Measurements from ENCODE around the gene ARX.

The ARX gene

GRCh38 chrX:25010784-25011588, 4.8 kb downstream of the ARX start:
- no peak for TF ChIP-seq Cebpa-rat (IDR thresholded peaks at IDR 0.05)
- no peak overlapping the region for H3K9ac ChIP-seq
- peaks cover 15% of the 10 kb centered on the region for H3K4me1 ChIP-seq
- H3K36me3 ChIP-seq = no peaks in the 10 kb centered on the region
- peaks cover 7% of the 10 kb centered on the region for H3K9me3 ChIP-seq
- peaks cover 100% of the 10 kb centered on the region for H3K27me3 ChIP-seq
- no peak overlapping the region for H3K4me2 ChIP-seq
- H4K20me1 ChIP-seq = peaks cover 99% of the 10 kb centered on the region
- H3K4me3 ChIP-seq = no peak overlapping the region
- H3K27ac ChIP-seq = no peak overlapping the region

- Histone ChIP-seq H3K27me3 (peaks cover 100% of the 10 kb centered on the region), H3K4me3 (no peak overlapping the region), H3K9ac (no peak overlapping the region), H3K27ac (no peak overlapping the region), H3K36me3 (no peaks in the 10 kb centered on the region), H3K4me2 (no peak overlapping the region), H3K9me3 (no peaks in the 10 kb centered on the region; the same call in 1 of the 2 replicates), H4K20me1 (peaks cover 100% of the 10 kb centered on the region), H3K4me1 (peaks cover 15% of the 10 kb centered on the region)
- TF ChIP-seq Cebpa-rat (IDR thresholded peaks at IDR 0.05) = no peak
Observed at GRCh38 chrX:25009407-25009806, 6.4 kb downstream of the ARX start.

- no peak for TF ChIP-seq Cebpa-rat (IDR thresholded peaks at IDR 0.05)
- peaks cover 100% of the 10 kb centered on the region for H3K27me3 ChIP-seq
- no peak overlapping the region for H3K9ac ChIP-seq
- peaks cover 8% of the 10 kb centered on the region for H3K4me1 ChIP-seq
- H3K27ac ChIP-seq = no peak overlapping the region
- H4K20me1 ChIP-seq = peaks cover 100% of the 10 kb centered on the region
- no peak overlapping the region for H3K4me2 ChIP-seq
- H3K9me3 ChIP-seq = peaks cover 4% of the 10 kb centered on the region; the same call in 1 of the 2 replicates
- H3K4me3 ChIP-seq = no peak overlapping the region
- H3K36me3 ChIP-seq = no peaks in the 10 kb centered on the region
Observed at GRCh38 chrX:25007059-25008053, 8.4 kb downstream of the ARX start.

- Histone ChIP-seq H3K36me3 (no peaks in the 10 kb centered on the region), H4K20me1 (peaks cover 100% of the 10 kb centered on the region), H3K4me1 (peaks cover under 1% of the 10 kb centered on the region; the same call in 1 of the 2 replicates), H3K9me3 (peaks cover 6% of the 10 kb centered on the region; the same call in 1 of the 2 replicates), H3K27me3 (peaks cover 100% of the 10 kb centered on the region), H3K27ac (no peak overlapping the region), H3K4me3 (no peak overlapping the region), H3K9ac (no peak overlapping the region), H3K4me2 (no peak overlapping the region)
- no peak for TF ChIP-seq Cebpa-rat (IDR thresholded peaks at IDR 0.05)
Observed at GRCh38 chrX:25006586-25007058, 9.1 kb downstream of the ARX start.

GRCh38 chrX:25005382-25006185, 10.2 kb downstream of the ARX start:
- no peaks in the 10 kb centered on the region for H3K36me3 ChIP-seq
- no peaks in the 10 kb centered on the region for H3K4me1 ChIP-seq
- no peak for TF ChIP-seq Cebpa-rat (IDR thresholded peaks at IDR 0.05)
- H3K9me3 ChIP-seq = peaks cover 6% of the 10 kb centered on the region; the same call in 1 of the 2 replicates
- H4K20me1 ChIP-seq = peaks cover 100% of the 10 kb centered on the region
- no peak overlapping the region for H3K9ac ChIP-seq
- H3K4me2 ChIP-seq = no peak overlapping the region
- H3K27ac ChIP-seq = no peak overlapping the region
- peaks cover 100% of the 10 kb centered on the region for H3K27me3 ChIP-seq
- H3K4me3 ChIP-seq = no peak overlapping the region

GRCh38 chrX:25005034-25005381, 10.8 kb downstream of the ARX start:
- Histone ChIP-seq H3K27me3 (peaks cover 99% of the 10 kb centered on the region), H3K36me3 (no peaks in the 10 kb centered on the region), H3K4me3 (no peak overlapping the region), H3K9me3 (peaks cover 6% of the 10 kb centered on the region; the same call in 1 of the 2 replicates), H3K4me2 (no peak overlapping the region), H4K20me1 (peaks cover 96% of the 10 kb centered on the region), H3K4me1 (no peaks in the 10 kb centered on the region), H3K27ac (no peak overlapping the region), H3K9ac (no peak overlapping the region)
- no peak for TF ChIP-seq Cebpa-rat (IDR thresholded peaks at IDR 0.05)

GRCh38 chrX:25004485-25005032, 11.2 kb downstream of the ARX start:
- Histone ChIP-seq H3K27me3 (peaks cover 99% of the 10 kb centered on the region), H3K9me3 (peaks cover 6% of the 10 kb centered on the region; the same call in 1 of the 2 replicates), H3K4me3 (no peak overlapping the region), H4K20me1 (peaks cover 95% of the 10 kb centered on the region), H3K27ac (no peak overlapping the region), H3K4me1 (no peaks in the 10 kb centered on the region), H3K36me3 (no peaks in the 10 kb centered on the region), H3K4me2 (no peak overlapping the region), H3K9ac (no peak overlapping the region)
- no peak for TF ChIP-seq Cebpa-rat (IDR thresholded peaks at IDR 0.05)

GRCh38 chrX:25004040-25004439, 11.7 kb downstream of the ARX start:
- peaks cover 99% of the 10 kb centered on the region for H3K27me3 ChIP-seq
- H3K27ac ChIP-seq = no peak overlapping the region
- H3K4me3 ChIP-seq = no peak overlapping the region
- no peak for TF ChIP-seq Cebpa-rat (IDR thresholded peaks at IDR 0.05)
- H3K36me3 ChIP-seq = no peaks in the 10 kb centered on the region
- H3K4me1 ChIP-seq = no peaks in the 10 kb centered on the region
- H3K9ac ChIP-seq = no peak overlapping the region
- H3K4me2 ChIP-seq = no peak overlapping the region
- H3K9me3 ChIP-seq = peaks cover 6% of the 10 kb centered on the region; the same call in 1 of the 2 replicates
- peaks cover 95% of the 10 kb centered on the region for H4K20me1 ChIP-seq
